ENCODE measurements around the gene PLXNC1. TPM values are rescaled to one million over a fixed set of nuclear protein-coding genes. Genes with fewer than 3 reads are reported as not detected.

PLXNC1 gene
- total and polyA plus RNA-seq, 8 donors, result 7.3 to 55.9 (median 11.1) TPM

DNA sequence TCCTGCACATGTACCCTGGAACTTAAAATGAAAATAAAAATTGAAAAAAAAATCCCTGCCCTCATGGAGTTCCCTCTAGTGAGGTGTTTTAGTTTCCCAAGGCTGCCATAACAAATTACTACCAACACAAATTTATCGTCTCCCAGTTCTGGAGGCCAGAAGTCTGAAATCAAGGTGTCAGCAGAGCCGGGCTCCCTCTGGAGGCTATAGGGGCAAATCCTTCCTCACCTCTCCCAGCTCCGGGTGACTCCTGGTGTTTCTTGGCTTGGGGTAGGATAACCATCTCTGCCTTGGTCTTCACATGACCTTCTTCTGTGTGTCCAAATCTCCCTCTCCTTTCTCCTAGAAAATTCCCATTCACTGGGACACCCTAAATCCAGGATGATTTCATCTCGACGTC lies 50.1 kb downstream of the PLXNC1 start:
- peaks cover 0 to 38% of the 10 kb centered on the region in 2 donors for H3K36me3 ChIP-seq
- DNase-seq (no peak), ATAC-seq (no peak)
- no peaks in the 10 kb centered on the region for H3K27me3 ChIP-seq
- H3K27ac ChIP-seq, result no peak overlapping the region
- intact Hi-C loops (cut with DNase I), result no loop called here
- TF ChIP-seq, protein P1, sequence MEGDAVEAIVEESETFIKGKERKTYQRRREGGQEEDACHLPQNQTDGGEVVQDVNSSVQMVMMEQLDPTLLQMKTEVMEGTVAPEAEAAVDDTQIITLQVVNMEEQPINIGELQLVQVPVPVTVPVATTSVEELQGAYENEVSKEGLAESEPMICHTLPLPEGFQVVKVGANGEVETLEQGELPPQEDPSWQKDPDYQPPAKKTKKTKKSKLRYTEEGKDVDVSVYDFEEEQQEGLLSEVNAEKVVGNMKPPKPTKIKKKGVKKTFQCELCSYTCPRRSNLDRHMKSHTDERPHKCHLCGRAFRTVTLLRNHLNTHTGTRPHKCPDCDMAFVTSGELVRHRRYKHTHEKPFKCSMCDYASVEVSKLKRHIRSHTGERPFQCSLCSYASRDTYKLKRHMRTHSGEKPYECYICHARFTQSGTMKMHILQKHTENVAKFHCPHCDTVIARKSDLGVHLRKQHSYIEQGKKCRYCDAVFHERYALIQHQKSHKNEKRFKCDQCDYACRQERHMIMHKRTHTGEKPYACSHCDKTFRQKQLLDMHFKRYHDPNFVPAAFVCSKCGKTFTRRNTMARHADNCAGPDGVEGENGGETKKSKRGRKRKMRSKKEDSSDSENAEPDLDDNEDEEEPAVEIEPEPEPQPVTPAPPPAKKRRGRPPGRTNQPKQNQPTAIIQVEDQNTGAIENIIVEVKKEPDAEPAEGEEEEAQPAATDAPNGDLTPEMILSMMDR (IDR thresholded peaks at IDR 0.05), result no peak
- H3K4me3 ChIP-seq, result no peak overlapping the region
- no peaks in the 10 kb centered on the region for H3K4me1 ChIP-seq
- no peaks in the 10 kb centered on the region for H3K9me3 ChIP-seq

DNA sequence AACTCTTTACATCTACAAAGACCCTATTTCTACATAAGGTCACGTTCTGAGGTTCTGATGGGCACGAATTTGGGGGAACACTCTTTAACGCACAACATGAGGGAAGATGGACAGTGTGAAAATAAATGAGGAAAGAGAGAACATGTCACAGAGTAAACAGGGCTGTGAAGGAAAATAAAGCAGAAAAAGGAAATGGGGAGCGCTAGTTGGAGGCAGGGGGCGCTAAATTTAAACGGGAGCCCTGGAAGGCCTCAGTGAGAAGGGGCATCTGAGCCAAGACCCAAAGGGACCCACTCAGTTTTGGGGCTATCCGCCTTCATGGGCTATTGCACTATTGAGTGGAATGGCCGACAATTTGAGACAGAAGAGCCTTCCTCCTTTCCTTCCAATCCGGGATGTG lies 50.5 kb downstream of the PLXNC1 start:
- no peaks in the 10 kb centered on the region for H3K9me3 ChIP-seq
- H3K36me3 ChIP-seq, result peaks cover 0 to 34% of the 10 kb centered on the region in 2 donors
- no peak overlapping the region for H3K27ac ChIP-seq
- intact Hi-C loops (cut with DNase I), result no loop called here
- ATAC-seq (no peak), DNase-seq (no peak)
- peaks cover 0 to 1% of the 10 kb centered on the region in 2 donors for H3K4me1 ChIP-seq
- H3K4me3 ChIP-seq, result no peak overlapping the region
- TF ChIP-seq, protein P1 (IDR thresholded peaks at IDR 0.05), result no peak
- H3K27me3 ChIP-seq, result no peaks in the 10 kb centered on the region

DNA sequence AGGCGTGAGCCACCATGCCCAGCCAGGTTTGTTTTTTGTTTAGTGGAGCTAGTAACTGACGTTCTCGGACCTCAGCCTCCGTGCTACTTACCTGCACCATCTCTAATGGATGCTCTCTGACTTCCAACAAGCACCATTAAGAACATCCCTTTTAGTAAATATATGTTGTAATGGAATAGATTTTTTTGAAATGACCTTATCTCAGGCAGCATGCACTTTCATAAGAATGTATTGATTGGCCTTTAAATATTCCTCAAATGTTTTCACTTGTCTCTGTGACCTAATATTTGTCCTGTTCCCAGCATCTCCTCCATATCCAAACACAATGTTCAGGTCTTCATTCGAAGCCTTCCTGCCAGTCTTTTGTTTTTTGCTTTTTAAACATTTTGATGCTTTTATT lies 51.7 kb downstream of the PLXNC1 start:
- Histone ChIP-seq H3K9me3 (no peaks in the 10 kb centered on the region), H3K4me1 (peaks cover 0 to 13% of the 10 kb centered on the region in 2 donors), H3K27me3 (no peaks in the 10 kb centered on the region), H3K36me3 (peaks cover 0 to 23% of the 10 kb centered on the region in 2 donors), H3K27ac (no peak overlapping the region), H3K4me3 (no peak overlapping the region)
- TF ChIP-seq, protein P1 (IDR thresholded peaks at IDR 0.05), result no peak
- DNase-seq (no peak), ATAC-seq (no peak)
- intact Hi-C loops (cut with DNase I), result no loop called here

DNA sequence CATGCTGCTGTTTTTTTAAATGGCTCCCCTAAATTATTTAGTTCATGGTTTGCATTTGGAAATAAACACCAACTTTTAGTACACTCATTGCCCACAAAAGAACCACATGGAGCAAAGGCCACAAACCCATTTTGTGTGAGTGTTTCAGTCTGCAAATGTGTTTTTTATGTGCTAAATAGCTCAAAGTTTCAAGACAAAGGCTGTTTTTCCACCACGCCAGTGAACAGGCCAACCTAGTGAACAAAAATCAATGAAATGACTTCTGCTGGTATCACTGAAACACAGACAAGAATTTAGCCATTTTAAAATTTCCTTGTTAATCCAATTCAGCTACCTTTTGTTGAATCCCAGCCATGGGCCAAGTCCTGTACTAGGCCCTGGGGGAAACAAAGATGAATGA lies 52.3 kb downstream of the PLXNC1 start:
- DNase-seq (no peak), ATAC-seq (no peak)
- no peaks in the 10 kb centered on the region for H3K27me3 ChIP-seq
- intact Hi-C loops (cut with DNase I), result no loop called here
- no peak overlapping the region for H3K27ac ChIP-seq
- TF ChIP-seq, protein P1 (IDR thresholded peaks at IDR 0.05), result no peak
- no peaks in the 10 kb centered on the region for H3K9me3 ChIP-seq
- H3K4me3 ChIP-seq, result no peak overlapping the region
- peaks cover 0 to 19% of the 10 kb centered on the region in 2 donors for H3K4me1 ChIP-seq
- peaks cover 0 to 19% of the 10 kb centered on the region in 2 donors for H3K36me3 ChIP-seq

DNA sequence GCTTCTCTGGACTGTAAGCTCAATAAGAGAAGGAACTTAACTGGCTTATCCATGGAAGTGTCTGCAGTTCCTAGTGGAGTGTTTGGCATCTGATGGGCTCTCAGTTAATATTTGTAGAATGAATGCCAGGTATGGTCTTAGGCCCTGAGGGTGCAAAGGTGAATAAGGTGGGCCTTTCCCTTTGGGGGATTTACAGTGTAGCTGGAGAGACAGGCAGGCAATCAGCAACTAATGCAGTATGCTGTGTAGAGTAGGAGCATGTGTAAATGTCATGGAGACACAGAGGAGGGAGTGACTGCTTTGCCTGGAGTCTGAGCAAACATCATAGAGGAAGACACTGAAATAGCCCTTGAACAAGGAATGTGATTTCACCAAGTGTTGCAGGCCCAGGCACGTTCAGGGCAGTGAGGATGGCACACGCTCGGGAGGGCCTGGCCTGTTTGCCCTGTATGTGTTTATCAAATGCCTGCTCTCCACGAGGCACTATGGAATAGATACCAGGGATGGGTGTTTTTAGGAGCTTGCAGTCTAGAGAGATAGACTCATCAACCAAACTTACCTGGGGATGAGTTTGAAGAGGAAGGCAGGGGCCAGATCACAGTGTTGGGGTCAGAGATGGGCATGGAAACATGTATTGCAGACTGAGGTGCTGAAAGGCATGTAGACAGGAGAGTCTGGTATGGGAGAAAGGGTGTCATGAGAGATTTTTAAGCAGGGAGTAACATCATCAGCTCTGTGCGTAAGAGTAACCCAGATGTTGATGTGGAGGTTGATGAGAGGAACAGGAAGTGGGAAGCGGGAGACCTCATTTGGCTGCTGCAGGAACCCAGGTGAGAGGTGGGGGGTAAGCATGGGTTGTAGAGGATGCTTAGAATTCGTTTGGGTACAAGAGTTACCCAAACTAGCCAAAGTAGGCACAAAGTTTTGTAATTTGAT lies 54.1 kb downstream of the PLXNC1 start:
- H3K4me3 ChIP-seq, result no peak overlapping the region
- peaks cover 0 to 5% of the 10 kb centered on the region in 2 donors for H3K36me3 ChIP-seq
- TF ChIP-seq, protein P1 (IDR thresholded peaks at IDR 0.05), result no peak
- H3K27ac ChIP-seq, result no peak overlapping the region
- peaks cover 0 to 37% of the 10 kb centered on the region in 2 donors for H3K4me1 ChIP-seq
- no peak for DNase-seq
- H3K9me3 ChIP-seq, result no peaks in the 10 kb centered on the region
- intact Hi-C loops (cut with DNase I), result no loop called here
- no peaks in the 10 kb centered on the region for H3K27me3 ChIP-seq
- no peak for ATAC-seq
